ENCODE measurements around the gene ACOT7.

ACOT7 gene

DNA sequence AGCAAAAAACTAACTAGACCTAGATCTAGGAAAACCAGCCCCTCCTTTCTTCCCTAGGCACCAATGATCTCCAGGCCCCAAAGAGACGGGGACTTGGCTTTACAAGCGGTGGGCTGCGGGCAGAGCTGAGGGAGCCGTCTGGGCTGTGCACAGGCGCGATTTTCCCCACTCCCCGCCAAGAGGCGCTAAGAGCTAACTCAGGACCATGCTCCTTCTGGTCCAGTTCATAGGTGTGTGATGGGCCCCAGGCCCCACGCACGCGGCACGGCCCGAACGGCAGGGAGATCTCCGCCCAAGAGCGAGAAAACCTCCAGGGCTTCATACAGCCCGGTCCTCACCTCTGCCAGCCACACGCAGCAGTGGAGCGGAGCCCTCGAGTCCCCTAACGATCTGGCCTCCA is 125.2 kb downstream of the ACOT7 start:
- DNase-seq (ENCODE audit: extremely low read depth, low read depth): no peak
- no peak for TF ChIP-seq CTCF (IDR thresholded peaks at IDR 0.05; ENCODE audit: low read depth, low read length)

DNA sequence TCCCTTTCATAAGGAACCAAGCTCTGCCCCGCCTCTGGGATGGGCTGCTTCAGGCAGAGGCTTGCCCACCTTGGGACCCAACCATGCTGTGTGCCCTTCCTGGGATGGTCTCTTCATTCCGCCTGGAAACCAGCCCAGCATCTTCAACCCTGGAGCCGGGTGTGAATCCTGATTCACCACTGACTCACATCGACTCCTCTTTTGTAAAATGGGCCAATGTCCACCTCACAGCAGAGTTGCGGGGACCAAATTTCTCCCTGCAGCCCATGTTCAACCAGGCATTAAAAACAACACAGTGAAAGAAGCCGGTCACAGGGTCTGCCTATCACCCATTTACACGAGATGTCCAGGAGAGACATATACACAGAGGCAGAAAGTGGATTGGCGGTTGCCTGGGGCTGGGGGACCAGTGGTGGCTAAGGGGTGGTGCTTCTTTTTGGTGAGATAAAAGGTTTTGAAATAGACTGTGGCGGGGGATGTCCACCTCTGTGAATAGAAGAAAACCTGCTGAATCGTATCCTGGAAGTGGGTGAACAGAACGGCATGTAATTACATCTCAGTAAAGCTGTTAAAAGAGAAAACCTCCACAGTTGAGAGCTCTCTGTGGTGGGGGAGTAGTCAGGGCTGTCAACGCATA is 125.8 kb downstream of the ACOT7 start:
- TF ChIP-seq CTCF (IDR thresholded peaks at IDR 0.05; ENCODE audit: low read depth, low read length): no peak
- no peak for DNase-seq (ENCODE audit: extremely low read depth, low read depth)

DNA sequence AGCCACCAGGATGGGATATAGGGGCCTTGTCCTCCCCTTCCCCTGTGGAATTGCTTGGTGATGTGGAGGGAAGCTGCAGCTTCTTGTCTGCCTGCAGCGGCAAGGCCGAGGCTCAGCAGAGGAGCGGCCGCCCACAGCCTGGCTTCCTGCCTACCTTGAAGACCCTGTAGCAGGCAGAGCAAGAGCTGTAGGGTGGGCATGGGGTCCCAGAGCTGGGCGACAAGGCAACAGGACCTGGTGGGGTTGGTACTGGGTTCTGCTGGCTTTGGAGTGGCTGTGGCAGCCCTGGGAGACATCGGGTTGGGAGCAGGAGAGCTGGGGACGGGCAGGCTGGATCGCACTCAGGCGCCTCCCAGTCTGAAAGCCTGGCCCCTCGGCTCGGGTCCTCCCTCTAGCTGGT is 126.9 kb downstream of the ACOT7 start:
- no peak for DNase-seq (ENCODE audit: extremely low read depth, low read depth)
- TF ChIP-seq CTCF (IDR thresholded peaks at IDR 0.05; ENCODE audit: low read depth, low read length): no peak

- no peak for TF ChIP-seq CTCF (IDR thresholded peaks at IDR 0.05; ENCODE audit: low read depth, low read length)
- no peak for DNase-seq (ENCODE audit: extremely low read depth, low read depth)
Observed at GRCh38 chr1:6265151-6265550, 128.4 kb downstream of the ACOT7 start.

GRCh38 chr1:6263716-6264115 is 129.9 kb downstream of the ACOT7 start:
- DNase-seq (ENCODE audit: extremely low read depth, low read depth): no peak
- TF ChIP-seq CTCF (IDR thresholded peaks at IDR 0.05; ENCODE audit: low read depth, low read length): no peak

- TF ChIP-seq CTCF (IDR thresholded peaks at IDR 0.05; ENCODE audit: low read depth, low read length): no peak
- DNase-seq (ENCODE audit: extremely low read depth, low read depth): no peak
Observed at GRCh38 chr1:6262555-6263420, 130.8 kb downstream of the ACOT7 start.

DNA sequence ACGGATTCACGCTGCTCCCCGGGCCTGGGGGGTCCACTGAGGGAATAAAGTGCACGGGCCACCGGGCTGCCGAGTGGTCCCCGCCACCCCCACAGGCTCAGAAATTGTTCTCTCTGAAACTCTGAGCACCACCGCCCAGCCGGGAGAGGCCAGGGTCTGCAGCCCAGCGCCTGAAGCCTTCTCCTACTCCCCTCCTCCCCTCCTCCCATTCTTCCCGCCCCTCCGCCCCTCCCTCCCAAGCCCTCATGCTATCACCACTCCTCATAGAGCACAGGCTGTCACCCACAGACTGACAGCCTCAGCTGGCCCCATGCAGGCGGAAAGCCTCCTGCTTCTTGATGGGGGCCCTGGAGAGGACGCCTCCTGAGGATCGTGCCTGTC is 132.0 kb downstream of the ACOT7 start:
- no peak for TF ChIP-seq CTCF (IDR thresholded peaks at IDR 0.05; ENCODE audit: low read depth, low read length)
- no peak for DNase-seq (ENCODE audit: extremely low read depth, low read depth)
